ENCODE results near the gene MEGF8.

Gene MEGF8

DNA sequence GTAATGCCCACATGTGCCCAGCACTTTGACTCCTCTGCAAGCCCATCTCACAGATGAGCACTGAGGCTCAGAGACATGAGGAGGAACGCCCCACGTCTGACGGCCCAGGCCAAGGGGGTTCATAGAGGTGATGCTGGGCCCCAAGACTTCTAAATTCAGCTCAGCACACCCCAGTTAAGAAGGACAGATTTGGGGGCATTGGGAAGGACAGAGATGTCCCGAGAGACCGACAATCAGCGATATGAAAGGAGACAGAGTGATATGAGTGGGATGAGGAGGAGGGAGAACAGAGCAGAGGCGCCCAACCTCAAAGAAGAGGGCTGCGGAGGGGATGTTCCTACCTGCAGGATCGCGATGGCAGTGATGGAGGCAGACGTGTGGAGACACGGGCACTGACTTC lies 64.5 kb downstream of the MEGF8 start, which contains the start of gene CNFN:
Gene CNFN, minus strand, starts transcription at position 399 of the 400 bp plus-strand sequence. CDS start 1,260 bp downstream, outside the sequence.
- no peak for DNase-seq

DNA sequence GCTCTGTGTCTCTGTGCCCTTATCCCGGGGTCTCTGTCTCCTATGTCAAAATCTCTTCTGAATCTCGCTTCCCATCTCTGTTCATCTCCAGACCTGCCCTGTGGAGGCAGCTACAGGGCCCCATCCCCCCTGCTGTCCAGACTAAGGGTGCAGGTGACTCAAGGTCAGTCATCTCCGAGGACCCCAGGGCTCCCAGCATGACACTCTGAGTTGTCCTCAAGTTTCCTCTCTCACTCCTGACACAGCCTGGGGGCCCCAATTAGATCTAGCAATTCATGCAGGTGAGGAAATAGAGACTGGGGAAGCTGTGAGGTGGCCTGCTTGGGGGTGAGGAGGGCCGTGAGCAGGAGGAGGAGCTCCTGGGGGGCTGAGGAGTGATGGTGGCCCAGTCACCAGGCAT lies 66.7 kb downstream of the MEGF8 start:
- no peak for DNase-seq

- no peak for DNase-seq
Observed at GRCh38 chr19:42394751-42395150, 69.3 kb downstream of the MEGF8 start.

GRCh38 chr19:42396381-42397262 lies 71.2 kb downstream of the MEGF8 start:
- DNase-seq = peak; percentile 99

DNA sequence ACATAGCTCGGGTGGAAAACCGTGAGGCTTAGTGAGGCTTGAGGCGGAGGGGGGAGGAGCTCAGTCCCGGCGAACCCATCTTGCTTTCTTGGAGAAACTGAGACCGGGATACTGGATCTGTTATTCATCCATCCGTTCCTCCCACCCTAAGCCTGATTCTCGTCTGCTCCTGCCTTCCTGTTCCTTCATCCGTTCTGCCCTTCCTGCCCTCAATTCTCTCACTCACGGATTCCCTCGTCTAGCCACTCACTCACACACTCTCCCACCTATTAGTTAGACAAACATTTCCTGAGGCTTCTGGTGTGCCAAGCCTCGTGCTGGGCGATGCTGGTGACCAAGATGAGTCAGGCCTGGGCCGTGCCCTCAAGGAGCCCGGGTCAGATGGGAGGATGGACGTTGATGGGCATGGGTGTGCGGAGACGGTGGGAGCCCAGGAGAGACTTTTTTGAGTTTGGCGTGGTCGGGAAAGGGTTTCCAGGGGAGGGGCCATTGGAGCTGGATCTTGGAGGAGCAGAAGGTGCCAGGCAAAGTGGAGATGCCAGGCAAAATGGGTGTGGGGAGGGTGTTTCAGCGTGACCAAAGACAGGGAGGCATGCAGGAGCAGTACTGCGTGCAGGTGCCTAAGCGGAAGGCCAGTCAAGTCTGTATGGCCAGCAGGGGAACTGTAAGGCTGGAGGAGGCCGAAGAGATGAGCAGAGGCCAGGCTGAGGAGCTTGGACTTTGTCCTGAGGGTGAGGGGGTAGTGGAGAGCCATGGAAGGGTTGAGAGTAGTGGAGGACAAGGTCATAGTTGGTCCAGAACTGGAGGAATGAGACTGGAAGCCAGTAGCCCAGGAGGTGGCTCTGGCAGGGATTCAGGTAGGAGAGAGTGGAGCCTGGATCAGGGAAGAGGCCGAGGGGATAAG lies 72.1 kb downstream of the MEGF8 start:
- DNase-seq = no peak

DNA sequence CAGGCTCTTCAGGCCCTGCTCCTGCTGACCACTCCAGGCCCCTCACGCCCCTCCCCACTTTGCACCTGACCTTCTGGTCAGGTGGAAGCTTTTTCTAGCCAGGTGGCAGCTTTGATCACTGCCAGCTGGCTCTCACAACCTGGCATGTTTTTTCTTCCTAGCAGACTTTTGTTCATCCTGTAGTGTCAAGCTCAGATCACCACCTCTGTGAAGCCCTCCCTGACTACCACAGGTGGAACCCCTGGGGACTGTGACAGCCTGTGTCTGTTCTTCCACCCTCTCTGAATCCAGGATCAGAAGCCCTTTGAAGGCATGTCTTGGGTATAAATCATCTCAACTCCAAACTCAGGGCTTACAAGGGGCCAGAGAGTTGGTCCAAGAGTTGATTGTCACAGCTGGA lies 75.0 kb downstream of the MEGF8 start:
- DNase-seq = no peak

DNA sequence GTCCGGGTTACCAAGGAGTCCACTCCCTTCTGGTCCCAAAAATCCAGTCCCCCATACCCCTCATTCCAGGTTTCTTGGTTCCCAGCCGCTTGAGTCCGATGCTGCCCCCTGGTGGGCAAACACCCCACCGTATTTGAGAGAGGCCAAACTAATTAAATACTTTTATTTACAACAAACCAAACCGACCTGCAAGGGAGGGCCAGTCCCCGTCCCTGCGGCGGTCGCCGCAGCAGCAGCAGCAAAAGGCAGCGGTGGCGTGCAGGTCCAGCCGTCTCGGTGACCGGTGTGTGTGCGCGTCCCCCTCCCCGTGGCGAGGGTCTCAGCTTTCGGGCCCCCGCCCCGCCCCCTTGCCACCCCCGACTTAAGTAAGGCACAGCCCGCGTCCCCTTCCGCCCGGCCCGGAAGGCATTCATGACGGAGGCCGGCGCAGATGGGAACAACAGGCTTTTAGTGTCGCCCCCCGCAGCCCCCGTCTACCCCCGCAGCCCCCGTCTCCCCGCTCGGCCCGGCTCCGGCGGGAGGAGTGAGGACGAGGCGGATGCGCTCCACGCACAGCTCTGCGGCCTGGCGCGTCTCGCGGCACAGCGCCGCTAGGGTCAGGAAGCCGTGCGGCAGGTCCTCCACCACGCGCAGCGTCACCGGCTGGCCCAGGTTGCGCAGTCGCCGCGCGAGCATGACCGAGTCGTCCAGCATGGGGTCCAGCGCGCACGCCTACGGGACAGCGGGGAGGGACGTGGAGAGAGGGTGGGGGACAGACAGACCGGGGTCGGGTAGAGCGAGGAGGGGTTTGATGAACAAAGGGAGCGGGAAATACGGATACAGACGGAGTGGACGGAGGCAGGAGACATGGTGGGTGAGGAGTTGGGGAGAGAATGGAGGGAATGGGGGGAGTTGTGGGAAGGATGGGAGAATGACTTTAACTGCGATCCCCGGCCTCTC lies 76.2 kb downstream of the MEGF8 start:
- DNase-seq = peak; percentile 85

DNA sequence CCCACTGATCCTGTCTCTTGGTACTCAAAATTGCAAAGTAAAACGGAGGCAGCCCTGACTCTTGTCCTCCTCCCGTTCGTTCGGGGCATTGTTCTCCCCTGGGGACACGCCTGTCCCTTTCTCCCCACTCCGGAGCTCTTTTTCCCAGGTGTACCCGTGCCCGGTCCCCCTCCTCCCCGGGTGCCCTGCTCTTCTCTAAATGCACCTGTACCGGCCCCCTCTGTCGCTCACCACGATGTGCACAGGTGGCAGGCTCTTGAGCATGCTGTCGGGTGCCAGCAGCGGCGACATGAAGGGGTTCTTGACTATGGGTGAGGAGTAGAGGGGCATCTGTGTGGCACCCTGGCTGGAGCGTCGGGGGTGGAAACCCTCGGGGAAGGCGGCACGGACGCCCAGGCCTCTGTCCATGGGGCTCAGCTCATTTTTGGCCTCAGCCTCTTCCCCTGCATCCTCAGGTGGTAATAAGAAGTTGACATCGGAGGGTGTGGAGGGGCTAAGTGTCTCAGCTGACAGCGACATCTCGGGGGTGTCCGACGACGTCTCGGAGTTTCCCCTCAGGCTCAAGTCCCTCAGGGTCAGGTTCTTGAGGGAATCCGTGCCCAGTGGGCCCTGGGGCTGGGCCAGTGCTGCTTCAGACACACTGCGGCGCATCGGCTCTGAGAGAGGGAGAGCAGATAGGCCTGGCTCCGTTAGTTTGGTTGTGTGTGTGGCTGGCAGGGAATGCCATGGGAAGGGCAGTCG lies 77.1 kb downstream of the MEGF8 start:
- no peak for DNase-seq

DNA sequence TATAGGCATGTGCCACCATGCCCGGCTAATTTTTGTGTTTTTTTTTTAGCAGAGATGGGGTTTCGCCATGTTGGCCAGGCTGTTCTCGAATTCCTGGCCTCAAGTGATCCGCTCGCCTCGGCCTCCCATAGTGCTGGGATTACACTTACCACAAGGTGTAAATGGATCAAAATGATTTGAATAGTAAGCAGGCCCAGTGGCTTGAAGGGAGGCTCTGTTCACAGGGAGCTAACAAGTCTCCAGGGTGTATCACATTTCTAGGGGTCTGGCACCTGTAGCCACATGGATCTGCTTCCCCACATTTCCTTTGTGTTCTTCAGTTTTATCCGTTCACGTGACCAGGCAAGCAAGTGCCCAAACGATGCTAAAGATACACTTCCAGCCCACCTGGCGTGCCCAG lies 78.2 kb downstream of the MEGF8 start:
- no peak for DNase-seq

DNA sequence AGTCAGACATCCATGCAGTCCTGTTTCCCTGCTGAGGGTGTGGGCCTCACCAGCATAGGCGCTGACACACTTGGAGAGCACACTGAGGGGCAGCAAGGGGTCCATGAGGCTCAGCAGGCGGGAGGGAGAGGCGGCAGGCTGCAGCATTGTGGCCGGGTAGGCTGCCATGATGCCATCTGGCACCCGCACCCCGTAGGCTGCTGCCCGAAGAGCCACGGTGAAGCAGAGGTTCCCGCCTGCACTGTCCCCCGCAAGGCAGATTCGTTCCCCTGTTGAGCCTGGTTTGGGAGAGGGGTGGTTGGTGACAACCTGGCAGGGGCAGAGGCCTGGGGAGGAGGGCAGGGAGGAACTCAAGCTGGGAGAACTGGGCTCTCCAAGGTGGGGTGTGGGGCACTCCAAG lies 80.7 kb downstream of the MEGF8 start:
- DNase-seq = no peak

GRCh38 chr19:42407085-42407815 lies 81.8 kb downstream of the MEGF8 start:
- DNase-seq = peak; percentile 28

GRCh38 chr19:42407816-42408175 lies 82.4 kb downstream of the MEGF8 start:
- DNase-seq = no peak

DNA sequence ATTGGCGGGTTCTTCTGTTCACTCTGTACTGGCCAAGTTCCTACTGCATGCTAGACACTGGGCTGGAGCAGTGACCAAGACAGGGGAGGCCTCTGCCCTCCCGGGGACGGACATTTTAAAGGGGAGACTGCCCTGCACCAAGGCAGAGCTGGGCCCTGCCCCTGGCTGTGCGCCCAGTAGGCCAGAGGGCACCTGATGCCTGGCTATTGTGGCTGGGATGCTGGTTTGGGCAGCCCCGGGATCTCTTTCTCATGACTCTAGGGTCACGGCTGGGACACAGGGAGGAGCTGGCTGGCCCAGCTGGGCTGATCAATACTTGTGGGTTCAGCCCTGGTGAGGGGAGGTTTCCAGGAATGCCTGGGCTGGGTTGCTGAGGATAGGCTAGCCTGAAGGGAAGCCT lies 84.0 kb downstream of the MEGF8 start:
- no peak for DNase-seq

DNA sequence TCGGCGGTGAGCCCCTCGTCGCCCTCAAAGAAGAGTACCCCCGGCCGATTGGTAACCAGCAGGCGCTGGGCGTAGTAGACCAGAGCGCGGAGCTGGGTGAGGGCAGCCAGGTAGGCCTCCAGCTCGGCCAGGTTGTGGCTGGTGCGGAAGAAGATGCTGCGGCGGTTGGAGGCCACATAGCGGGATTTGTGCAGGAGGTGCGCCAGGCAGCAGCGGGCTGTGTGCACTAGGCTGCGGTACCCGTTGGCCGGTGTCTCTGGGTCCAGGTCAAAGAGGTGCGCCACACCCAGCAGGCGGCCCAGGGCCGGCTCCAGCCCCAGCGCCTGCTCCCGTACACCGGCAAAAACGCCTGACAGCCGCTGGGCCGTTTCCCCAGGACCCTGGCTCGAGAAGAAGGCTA lies 84.9 kb downstream of the MEGF8 start:
- no peak for DNase-seq

DNA sequence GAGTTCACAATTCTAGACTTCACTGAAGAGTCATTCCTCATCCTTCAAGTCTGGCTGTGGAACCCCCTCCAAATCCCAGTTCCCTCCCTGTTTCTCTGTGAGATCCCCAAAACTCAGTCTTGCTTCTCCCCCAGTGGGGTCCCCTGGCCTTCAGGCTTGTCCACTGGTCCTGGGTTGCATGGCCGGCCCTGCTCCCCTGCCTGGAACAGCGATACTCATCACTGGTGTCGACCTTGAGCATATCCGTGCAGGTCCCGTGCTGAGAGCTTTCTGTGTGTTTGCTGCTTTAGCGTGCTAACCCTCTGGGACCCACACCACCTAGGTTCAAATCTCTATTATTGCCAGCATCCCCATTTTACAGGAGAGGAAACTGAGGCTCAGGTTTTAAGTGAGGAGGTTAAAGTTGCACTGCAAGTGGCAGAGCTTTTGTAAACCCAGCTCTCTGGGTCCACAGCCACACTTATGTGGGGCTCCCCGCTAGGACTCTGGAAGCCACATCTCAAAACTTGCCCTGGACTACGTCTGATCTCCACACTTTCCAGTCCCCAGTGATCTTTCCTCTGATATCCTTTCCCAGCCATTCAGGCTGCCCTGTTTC lies 86.2 kb downstream of the MEGF8 start:
- no peak for DNase-seq

DNA sequence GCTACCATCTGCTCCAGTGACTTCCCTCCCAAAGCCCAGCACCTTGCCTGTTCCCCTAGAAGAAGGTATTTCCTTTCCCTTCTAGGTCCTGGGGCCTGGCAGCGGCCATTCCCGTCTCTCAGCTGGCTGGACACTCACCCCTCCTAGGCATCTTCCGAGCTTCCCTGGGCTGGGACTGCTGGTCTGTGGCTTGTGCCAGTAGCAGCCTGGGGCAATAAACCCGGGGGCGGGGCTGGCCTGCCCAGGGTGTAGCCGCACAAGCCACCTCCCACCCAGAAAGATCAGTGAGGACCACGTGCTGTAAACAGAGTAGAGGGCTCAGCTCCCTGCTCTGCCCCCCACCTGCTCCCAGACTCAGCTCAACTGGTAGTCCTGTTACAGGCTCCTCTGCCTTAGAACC lies 86.8 kb downstream of the MEGF8 start:
- DNase-seq = no peak

GRCh38 chr19:42412661-42413076 lies 87.2 kb downstream of the MEGF8 start:
- DNase-seq = no peak

DNA sequence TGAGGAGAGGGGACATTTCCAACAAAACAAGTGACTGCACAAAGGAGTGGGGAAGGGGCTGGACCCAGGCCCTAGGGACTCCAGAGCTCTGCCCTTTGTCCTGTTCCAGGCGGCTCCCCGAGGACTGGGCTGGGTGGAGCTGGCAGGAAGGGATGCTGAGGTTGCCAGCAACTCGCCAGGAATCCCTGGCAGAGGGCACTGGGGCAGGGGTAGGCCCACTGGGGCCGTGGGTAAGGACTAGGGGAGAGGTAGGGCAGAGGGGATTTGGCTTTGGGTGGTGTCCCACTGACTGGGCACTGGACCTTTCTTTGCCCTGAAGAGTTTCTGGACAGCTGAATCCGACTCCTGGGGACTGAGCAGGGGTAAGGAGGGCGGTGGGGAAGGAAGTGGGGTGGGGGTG lies 93.9 kb downstream of the MEGF8 start:
- DNase-seq = no peak

DNA sequence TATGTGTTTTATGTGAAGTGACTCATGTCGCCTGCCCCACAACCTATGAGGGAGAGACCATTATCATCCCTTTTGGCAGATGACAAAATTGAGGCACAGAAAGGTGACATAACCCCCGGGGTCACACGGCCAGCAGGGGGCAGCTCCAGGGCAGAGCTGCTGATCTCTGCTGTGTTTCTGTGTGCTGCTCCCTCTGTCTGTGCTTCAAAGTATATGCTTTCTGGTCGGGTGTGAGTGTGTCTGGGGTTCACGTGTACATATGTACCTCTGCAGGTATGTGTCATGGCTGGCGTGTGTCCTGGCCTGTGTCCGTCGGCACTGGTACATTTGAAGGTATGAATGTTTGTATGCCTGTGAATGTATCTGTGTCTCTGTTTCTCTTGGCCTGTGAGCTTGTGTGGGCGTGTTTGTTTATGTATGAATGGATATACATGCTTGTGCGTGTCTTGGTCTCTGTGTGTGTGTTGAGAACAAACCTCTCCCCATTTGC lies 94.7 kb downstream of the MEGF8 start:
- DNase-seq = peak; percentile 90

- DNase-seq = no peak
Observed at GRCh38 chr19:42421101-42421500, 95.7 kb downstream of the MEGF8 start.

GRCh38 chr19:42421591-42422031 lies 96.2 kb downstream of the MEGF8 start:
- no peak for DNase-seq
